Measurements from ENCODE around the gene AXIN1.
"Not testable (repeated sequence)": the region's sequence is repeated elsewhere in the genome, so short reads cannot be mapped to it uniquely, and the experiment has no call there.

Gene AXIN1

GRCh38 chr16:356741-357140, 4.2 kb upstream of the AXIN1 start:
- DNase-seq (ENCODE audit: low read depth, low spot score): no peak
- no peak overlapping the region for H3K27ac ChIP-seq

- DNase-seq (ENCODE audit: low read depth, low spot score): no peak
- H3K27ac ChIP-seq: peak overlapping the region; percentile 93
These were observed 2.5 kb upstream of the AXIN1 start for GRCh38 chr16:354971-355461.

GRCh38 chr16:354291-354881, 1.9 kb upstream of the AXIN1 start:
- peak overlapping the region; percentile 93 for H3K27ac ChIP-seq
- DNase-seq (ENCODE audit: low read depth, low spot score): peak; percentile 83

GRCh38 chr16:353404-354290, 1.1 kb upstream of the AXIN1 start:
- H3K27ac ChIP-seq: peak overlapping the region; percentile 93
- no peak for DNase-seq (ENCODE audit: low read depth, low spot score)

GRCh38 chr16:351804-352520, 561 bp downstream of the AXIN1 start:
- no peak for DNase-seq (ENCODE audit: low read depth, low spot score)
- peak overlapping the region; percentile 48 for H3K27ac ChIP-seq

GRCh38 chr16:350203-350602, 2.3 kb downstream of the AXIN1 start:
- DNase-seq (ENCODE audit: low read depth, low spot score): no peak
- no peak overlapping the region for H3K27ac ChIP-seq

- DNase-seq (ENCODE audit: low read depth, low spot score): no peak
- H3K27ac ChIP-seq: no peak overlapping the region
These were observed 3.3 kb downstream of the AXIN1 start for GRCh38 chr16:349211-349610.

- not testable (repeated sequence) for DNase-seq (ENCODE audit: low read depth, low spot score)
These were observed 4.0 kb downstream of the AXIN1 start for GRCh38 chr16:348495-348894.

GRCh38 chr16:347203-347602, 5.3 kb downstream of the AXIN1 start:
- no peak for DNase-seq (ENCODE audit: low read depth, low spot score)
- peak overlapping the region; percentile 41 for H3K27ac ChIP-seq

More at GRCh38 chr16:348495-348894, 4.0 kb downstream of the AXIN1 start:
- H3K27ac ChIP-seq: not testable (repeated sequence)

GRCh38 chr16:346587-346986, 5.9 kb downstream of the AXIN1 start:
- peak overlapping the region; percentile 41 for H3K27ac ChIP-seq
- no peak for DNase-seq (ENCODE audit: low read depth, low spot score)

- no peak for DNase-seq (ENCODE audit: low read depth, low spot score)
- H3K27ac ChIP-seq: no peak overlapping the region
These were observed 6.8 kb downstream of the AXIN1 start for GRCh38 chr16:345772-346171.

- no peak for DNase-seq (ENCODE audit: low read depth, low spot score)
These were observed 9.9 kb downstream of the AXIN1 start for GRCh38 chr16:342455-343213.

GRCh38 chr16:341974-342336, 10.6 kb downstream of the AXIN1 start:
- DNase-seq (ENCODE audit: low read depth, low spot score); H3K27ac ChIP-seq: not testable (repeated sequence)

More at GRCh38 chr16:342455-343213, 9.9 kb downstream of the AXIN1 start:
- H3K27ac ChIP-seq: no peak overlapping the region

- DNase-seq (ENCODE audit: low read depth, low spot score); H3K27ac ChIP-seq: not testable (repeated sequence)
These were observed 11.2 kb downstream of the AXIN1 start for GRCh38 chr16:341095-341973.

- no peak overlapping the region for H3K27ac ChIP-seq
- DNase-seq (ENCODE audit: low read depth, low spot score): no peak
These were observed 12.0 kb downstream of the AXIN1 start for GRCh38 chr16:340370-341091.

GRCh38 chr16:339680-340079, 12.8 kb downstream of the AXIN1 start:
- no peak overlapping the region for H3K27ac ChIP-seq
- no peak for DNase-seq (ENCODE audit: low read depth, low spot score)

- H3K27ac ChIP-seq: no peak overlapping the region
- DNase-seq (ENCODE audit: low read depth, low spot score): no peak
These were observed 14.4 kb downstream of the AXIN1 start for GRCh38 chr16:337975-338575.

- no peak for DNase-seq (ENCODE audit: low read depth, low spot score)
- H3K27ac ChIP-seq: no peak overlapping the region
These were observed 15.1 kb downstream of the AXIN1 start for GRCh38 chr16:337437-337836.

Measured in epithelial cell of prostate (primary cell).